Measurements from ENCODE around the gene MSI2. TPM values are rescaled to one million over a fixed set of nuclear protein-coding genes. Genes with fewer than 3 reads are reported as not detected.

The MSI2 gene
- total and polyA plus RNA-seq, 9 of the 15 experiments (the other 6 are each of a cell fraction or from before 2014, with no cell fraction given): 4.6 to 61.8 (median 42.4) TPM

- no peaks in the 10 kb centered on the region; the same call in 1 of the 2 replicates for H4K20me1 ChIP-seq (replicated peaks; ENCODE audit: control insufficient read depth, insufficient read depth, low read length)
- H2AFZ ChIP-seq (ENCODE audit: low read depth, low read length): no peak overlapping the region
- ChIA-PET POLR2A (no interaction called here), CTCF (ENCODE audit: low intra/inter-chr PET ratio) (no interaction called here)
- in situ Hi-C loops (cut with MboI): no loop called here
- H3K79me2 ChIP-seq (ENCODE audit: control insufficient read depth, insufficient read depth, low read length): no peaks in the 10 kb centered on the region
- H3K4me2 ChIP-seq (ENCODE audit: insufficient read depth, low read length): no peak overlapping the region
- H3K9me1 ChIP-seq (ENCODE audit: control insufficient read depth, insufficient read depth, low read length): no peaks in the 10 kb centered on the region
- FAIRE-seq (no peak), ATAC-seq (no peak), DNase-seq (ENCODE audit: extremely low read depth in 1 of 4, low spot score in 3 of 4) (no peak)
- H3K4me3 ChIP-seq: no peak overlapping the region
- H3K27ac ChIP-seq (ENCODE audit: extremely low read depth, low read depth, low read length): no peak overlapping the region
- intact Hi-C loops (cut with micrococcal nuclease): no loop called here
- peaks cover 5% of the 10 kb centered on the region; the same call in 1 of the 3 replicates for H3K36me3 ChIP-seq (ENCODE audit: control insufficient read depth, insufficient read depth, low read length)
- H3K9ac ChIP-seq (ENCODE audit: insufficient read depth in 1 of 2, low read depth in 2 of 2, low read length in 2 of 2): no peak overlapping the region; a peak in 1 of 4 replicates
- no peaks in the 10 kb centered on the region for H3K27me3 ChIP-seq (ENCODE audit: control insufficient read depth in 2 of 2, insufficient read depth in 2 of 2, low read length in 2 of 2)
- H3K9me3 ChIP-seq (replicated peaks; ENCODE audit: control insufficient read depth, insufficient read depth, low read depth, low read length): no peaks in the 10 kb centered on the region
- H3K4me1 ChIP-seq (replicated peaks in 1 of 2; ENCODE audit: control insufficient read depth in 2 of 2, insufficient read depth in 2 of 2, low read length in 2 of 2): no peaks in the 10 kb centered on the region
- no TSS peak for BruUV-seq (replicated peaks)
- TF ChIP-seq ZNF121 (CRISPR knock-in tag; conservative IDR thresholded peaks at IDR 0.05) (no peak), RBM17 (IDR thresholded peaks at IDR 0.05; ENCODE audit: borderline replicate concordance, low read depth, low read length) (no peak), MAFK (IDR thresholded peaks at IDR 0.05; ENCODE audit: low read length) (no peak), CBX8 (IDR thresholded peaks at IDR 0.05; ENCODE audit: borderline replicate concordance, extremely low read depth, low read depth, low read length, poor library complexity, severe bottlenecking) (no peak), C11orf30 (IDR thresholded peaks at IDR 0.05; ENCODE audit: low read depth) (no peak), PBX2 (CRISPR knock-in tag; IDR thresholded peaks at IDR 0.05; ENCODE audit: low read depth) (no peak), PBX2 (tag; conservative IDR thresholded peaks at IDR 0.05; ENCODE audit: low read depth) (no peak), TAF9B (IDR thresholded peaks at IDR 0.05; ENCODE audit: partially characterized antibody) (no peak), ZNF778 (CRISPR knock-in tag; IDR thresholded peaks at IDR 0.05) (no peak), RFX1 (IDR thresholded peaks at IDR 0.05) (no peak), ZNF592 (IDR thresholded peaks at IDR 0.05) (no peak), ZEB2 (IDR thresholded peaks at IDR 0.05) (no peak), GATAD2A (IDR thresholded peaks at IDR 0.05) (no peak)
- TF ChIP-seq, protein P1, sequence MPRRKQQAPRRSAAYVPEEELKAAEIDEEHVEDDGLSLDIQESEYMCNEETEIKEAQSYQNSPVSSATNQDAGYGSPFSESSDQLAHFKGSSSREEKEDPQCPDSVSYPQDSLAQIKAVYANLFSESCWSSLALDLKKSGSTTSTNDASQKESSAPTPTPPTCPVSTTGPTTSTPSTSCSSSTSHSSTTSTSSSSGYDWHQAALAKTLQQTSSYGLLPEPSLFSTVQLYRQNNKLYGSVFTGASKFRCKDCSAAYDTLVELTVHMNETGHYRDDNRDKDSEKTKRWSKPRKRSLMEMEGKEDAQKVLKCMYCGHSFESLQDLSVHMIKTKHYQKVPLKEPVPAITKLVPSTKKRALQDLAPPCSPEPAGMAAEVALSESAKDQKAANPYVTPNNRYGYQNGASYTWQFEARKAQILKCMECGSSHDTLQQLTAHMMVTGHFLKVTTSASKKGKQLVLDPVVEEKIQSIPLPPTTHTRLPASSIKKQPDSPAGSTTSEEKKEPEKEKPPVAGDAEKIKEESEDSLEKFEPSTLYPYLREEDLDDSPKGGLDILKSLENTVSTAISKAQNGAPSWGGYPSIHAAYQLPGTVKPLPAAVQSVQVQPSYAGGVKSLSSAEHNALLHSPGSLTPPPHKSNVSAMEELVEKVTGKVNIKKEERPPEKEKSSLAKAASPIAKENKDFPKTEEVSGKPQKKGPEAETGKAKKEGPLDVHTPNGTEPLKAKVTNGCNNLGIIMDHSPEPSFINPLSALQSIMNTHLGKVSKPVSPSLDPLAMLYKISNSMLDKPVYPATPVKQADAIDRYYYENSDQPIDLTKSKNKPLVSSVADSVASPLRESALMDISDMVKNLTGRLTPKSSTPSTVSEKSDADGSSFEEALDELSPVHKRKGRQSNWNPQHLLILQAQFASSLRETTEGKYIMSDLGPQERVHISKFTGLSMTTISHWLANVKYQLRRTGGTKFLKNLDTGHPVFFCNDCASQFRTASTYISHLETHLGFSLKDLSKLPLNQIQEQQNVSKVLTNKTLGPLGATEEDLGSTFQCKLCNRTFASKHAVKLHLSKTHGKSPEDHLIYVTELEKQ (CRISPR knock-in tag; IDR thresholded peaks at IDR 0.05): no peak
These were observed 422.1 kb downstream of the MSI2 start for GRCh38 chr17:57678393-57678792.

Data from K562 (cell line).